Heart right ventricle (tissue), 16 donors: ENCODE measurements around the gene BORCS6. TPM values are rescaled to one million over a fixed set of nuclear protein-coding genes. Genes with fewer than 3 reads are reported as not detected.

Experiments
- ATAC-seq, 8 donors: fragments of 200-7000 bp; cut with Tn5 transposase; one replicate each; pipeline ENCODE4 v1.9.1; 2020; ENCODE audit warnings: mild to moderate bottlenecking in 8 of 8, moderate library complexity in 8 of 8, moderate number of reproducible peaks in 1 of 8
- DNase-seq, 2 donors: peaks; one replicate each; pipeline ENCODE4 v3.0.0-alpha.2; 2020
- H3K27ac ChIP-seq, 10 donors: fragments of 200-600 bp; sonication (generic) in 2 of 10; one replicate each; pipeline versions ENCODE4 v1.5.0 to v1.8.0; 2020 to 2022; ENCODE audit warnings: mild to moderate bottlenecking in 3 of 10
- H3K27me3 ChIP-seq, 7 donors: fragments of 200-600 bp; one replicate each; pipeline ENCODE4 v1.8.0; 2021 to 2022; ENCODE audit warnings: mild to moderate bottlenecking in 2 of 7
- H3K36me3 ChIP-seq, 9 donors: fragments of 200-600 bp; sonication (generic) in 1 of 9; one replicate each; pipeline versions ENCODE4 v1.5.0 to v1.8.0; 2020 to 2022; ENCODE audit warnings: mild to moderate bottlenecking in 2 of 9
- H3K4me1 ChIP-seq, 9 donors: fragments of 200-600 bp; sonication (generic) in 1 of 9; one replicate each; pipeline versions ENCODE4 v1.5.0 to v1.8.0; 2020 to 2022; ENCODE audit warnings: mild to moderate bottlenecking in 4 of 9
- H3K4me3 ChIP-seq, 10 donors: fragments of 200-600 bp; sonication (generic) in 2 of 10; one replicate each; pipeline versions ENCODE4 v1.5.0 to v1.8.0; 2020 to 2022; ENCODE audit warnings: mild to moderate bottlenecking in 7 of 10, moderate library complexity in 2 of 10
- H3K9me3 ChIP-seq, 11 donors: fragments of 200-600 bp in 10 of 11; sonication (generic) in 2 of 11; one replicate each; pipeline versions ENCODE4 v1.5.0 to v1.8.0; 2013 to 2022; ENCODE audit warnings: mild to moderate bottlenecking in 2 of 11, control low read depth in 1 of 11, moderate library complexity in 1 of 11
- WGBS, 2 donors: extraction: QIAGEN DNeasy Blood & Tissue Kit; methylation state at CpG; one replicate each; pipeline ENCODE4 v1.1.7; 2013; ENCODE audit warnings: inconsistent platforms in 1 of 2; 5-methylcytosine and 5-hydroxymethylcytosine counted together
- intact Hi-C, 10 donors: fragments of 100-400 bp; cut with DNase I; formaldehyde crosslinking; loops; one replicate each; pipeline versions ENCODE4 v1.11.1 to v1.14.2; 2022
- polyA plus RNA-seq, 2 donors: library from polyadenylated mRNA; stranded (reverse); fragments of 200-250 nt; gene quantifications; one replicate each; pipeline ENCODE4 v1.2.3, GENCODE V29; 2013
- total RNA-seq, 10 donors: library from RNA; stranded (reverse); fragmentation: NEBNext Ultra II Directional in 3 of 10; extraction: Animal tissue kit (Norgen Biotek cat#: 25700) in 3 of 10; gene quantifications; one replicate each; pipeline versions ENCODE4 v1.2.1 to v1.2.4, GENCODE V29; 2021 to 2023
- TF ChIP-seq, protein P1 (sequence below), 9 donors: fragments of 200-600 bp; sonication (generic) in 2 of 9; IDR thresholded peaks; one replicate each; pipeline versions ENCODE4 v1.5.0 to v1.8.0; 2021 to 2022; ENCODE audit warnings: antibody characterized with exemption in 9 of 9, mild to moderate bottlenecking in 5 of 9, moderate library complexity in 1 of 9
- donor health status: Arrhythmogenic right ventricular cardiomyopathy.
- donor health status: ischemic (EF 13 %, LVEDD 7.1; RV severe dilation, severe dysfunction).
- donor health status: healthy with polysubstance abuse.
- donor health status: DM: no; HTN: yes; CAD: no.
- donor health status: DM: no; HTN: no; CAD: no.
- donor health status: ischemic (EF 25% LVEDD 6.9; RV normal size, moderate dysfunction).
- donor health status: ischemic (EF 25% LVEDD 5.7; RV mildly dilated, moderate dysfunction).
- donor health status: healthy.
- donor health status: DM: yes; HTN: yes; CAD: no.
- donor health status: Ischemic cardiomyopathy.
- donor health status: ischemic (EF 35%, LVEDD 5.7; RV mildly dilated, moderate dysfunction).
- donor health status: nonischemic (EF 11% LVEDD 7.7; RV severe dilation, severe dysfunction).
- donor health status: DM: yes; HTN: yes; CAD: no.
- donor health status: PGD.
- donor health status: ischemic (EF 29% LVEDD 5.4; RV normal size, mild dysfunction).
- donor health status: nonischemic (EF 23%, LVEDD 6.1; RV moderate dilation, normal function).

BORCS6 gene
- total and polyA plus RNA-seq, 12 donors: 4.2 to 13.8 (median 7.7) TPM

DNA sequence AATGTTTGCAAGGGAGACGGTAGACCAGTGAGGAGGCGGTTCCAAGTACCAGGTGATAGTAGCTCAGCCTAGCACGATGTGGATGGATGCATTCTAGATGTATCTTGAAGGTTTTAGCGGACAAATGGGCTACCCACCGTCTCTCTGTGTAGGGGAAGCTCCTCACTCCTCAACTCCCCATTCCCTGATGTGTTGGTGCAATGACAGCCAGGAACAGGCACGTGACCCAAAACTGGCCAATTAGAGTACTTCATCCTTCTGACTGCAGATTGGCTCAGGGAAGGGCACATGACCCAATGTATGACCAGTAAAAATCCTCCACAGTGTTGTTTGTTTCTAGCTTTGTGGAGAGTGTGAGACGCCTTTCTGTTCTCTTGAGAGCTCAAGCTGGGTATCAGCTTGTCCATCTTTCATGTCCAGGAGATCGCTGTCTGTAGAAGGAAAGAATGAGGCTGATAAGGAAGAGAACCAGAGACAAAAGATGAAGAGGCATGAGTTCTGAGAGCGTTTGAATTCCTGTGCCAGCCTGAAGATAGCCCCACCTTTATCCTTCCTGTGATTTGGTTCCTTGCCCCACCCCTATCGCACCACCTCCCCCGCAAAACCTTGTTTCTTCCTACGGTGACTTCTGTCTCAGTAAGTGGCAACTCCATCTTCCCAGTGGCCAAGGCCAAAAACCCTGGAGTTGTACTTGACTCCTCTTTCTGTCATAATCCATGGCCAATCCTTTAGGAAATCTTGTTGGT, 2.3 kb upstream of the BORCS6 start:
- H3K4me1 ChIP-seq: peaks cover 11 to 55% (median 42%) of the 10 kb centered on the region in 9 donors
- TF ChIP-seq, protein P1, sequence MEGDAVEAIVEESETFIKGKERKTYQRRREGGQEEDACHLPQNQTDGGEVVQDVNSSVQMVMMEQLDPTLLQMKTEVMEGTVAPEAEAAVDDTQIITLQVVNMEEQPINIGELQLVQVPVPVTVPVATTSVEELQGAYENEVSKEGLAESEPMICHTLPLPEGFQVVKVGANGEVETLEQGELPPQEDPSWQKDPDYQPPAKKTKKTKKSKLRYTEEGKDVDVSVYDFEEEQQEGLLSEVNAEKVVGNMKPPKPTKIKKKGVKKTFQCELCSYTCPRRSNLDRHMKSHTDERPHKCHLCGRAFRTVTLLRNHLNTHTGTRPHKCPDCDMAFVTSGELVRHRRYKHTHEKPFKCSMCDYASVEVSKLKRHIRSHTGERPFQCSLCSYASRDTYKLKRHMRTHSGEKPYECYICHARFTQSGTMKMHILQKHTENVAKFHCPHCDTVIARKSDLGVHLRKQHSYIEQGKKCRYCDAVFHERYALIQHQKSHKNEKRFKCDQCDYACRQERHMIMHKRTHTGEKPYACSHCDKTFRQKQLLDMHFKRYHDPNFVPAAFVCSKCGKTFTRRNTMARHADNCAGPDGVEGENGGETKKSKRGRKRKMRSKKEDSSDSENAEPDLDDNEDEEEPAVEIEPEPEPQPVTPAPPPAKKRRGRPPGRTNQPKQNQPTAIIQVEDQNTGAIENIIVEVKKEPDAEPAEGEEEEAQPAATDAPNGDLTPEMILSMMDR (IDR thresholded peaks at IDR 0.05): no peak
- ATAC-seq (peak; percentile 24 to 69 (median 56)), DNase-seq (peak; percentile 56 to 92)
- intact Hi-C loops: loop anchor here in 2 of 10 donors (1.0 to 10.0 kb wide), 2 partner anchors 8 to 103 kb away; partner anchors contain the start of gene SLC25A35 (in 1 of the 2)
- no peaks in the 10 kb centered on the region for H3K36me3 ChIP-seq
- WGBS, 2 donors: 4 to 16% methylated on average over 12 of the region's 12 CpGs
- H3K9me3 ChIP-seq: no peaks in the 10 kb centered on the region
- peak overlapping the region; percentile 64 to 91 (median 85) for H3K27ac ChIP-seq
- H3K4me3 ChIP-seq: peak overlapping the region; percentile 6 to 49 (median 38)
- H3K27me3 ChIP-seq: no peaks in the 10 kb centered on the region

DNA sequence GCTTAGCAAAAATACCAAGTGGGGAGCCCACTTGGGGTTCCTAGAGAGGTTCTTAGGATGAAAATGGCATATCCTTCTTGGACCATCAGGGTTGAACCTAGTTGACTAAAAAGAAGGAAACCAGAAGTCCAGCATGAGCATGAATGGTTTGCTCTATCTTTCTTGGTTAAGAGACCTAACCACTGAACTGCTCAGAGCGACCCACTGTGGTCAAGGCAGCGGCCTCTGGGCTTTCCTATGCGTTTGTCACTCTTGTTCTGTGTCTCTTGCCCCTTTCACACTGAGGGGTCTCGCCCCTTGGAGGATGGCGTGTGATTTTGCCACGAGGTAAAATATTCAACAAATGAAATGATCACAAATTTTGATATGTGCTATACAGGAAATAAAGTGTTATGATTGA, 526 bp upstream of the BORCS6 start:
- no peak for ATAC-seq

DNA sequence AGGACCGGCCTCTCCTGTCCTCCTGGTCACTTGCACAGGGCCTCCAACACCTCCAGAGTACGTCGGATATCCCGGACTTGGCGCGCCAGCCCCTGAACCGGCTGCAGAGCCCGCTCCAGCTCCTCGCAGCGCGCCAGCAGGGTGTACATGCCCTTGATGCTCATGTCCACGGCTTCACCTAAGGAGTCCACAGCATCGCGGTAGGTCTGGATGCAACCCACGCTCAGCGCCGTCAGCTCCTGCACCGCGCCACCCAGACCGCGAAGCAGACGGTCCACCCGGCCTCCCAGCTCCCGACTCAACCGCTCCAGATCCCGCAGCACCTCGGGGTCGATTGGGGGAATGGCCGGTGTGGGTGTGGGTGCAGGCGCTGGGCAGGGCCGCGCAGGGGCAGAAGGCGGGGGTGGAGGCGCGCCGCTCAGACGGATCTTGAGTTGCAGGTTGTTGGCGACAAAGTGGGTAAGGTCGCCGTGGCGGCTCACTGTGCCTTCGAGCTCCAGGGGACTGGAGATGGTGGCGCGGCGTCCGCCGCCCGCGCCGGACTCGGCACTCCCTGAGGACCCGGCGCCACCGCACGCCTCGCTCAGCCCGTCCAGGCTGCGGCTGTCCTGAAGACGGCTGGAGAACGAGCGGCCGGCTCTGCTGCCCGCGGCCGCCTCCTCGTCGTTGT, 804 bp downstream of the BORCS6 start:
- TF ChIP-seq, protein P1 (IDR thresholded peaks at IDR 0.05): no peak
- Histone ChIP-seq H3K4me1 (peaks cover 11 to 65% (median 42%) of the 10 kb centered on the region in 9 donors), H3K36me3 (no peaks in the 10 kb centered on the region), H3K27me3 (no peaks in the 10 kb centered on the region), H3K9me3 (no peaks in the 10 kb centered on the region), H3K27ac (peak overlapping the region; percentile 87 to 99 (median 94)), H3K4me3 (peak overlapping the region; percentile 29 to 90 (median 82))
- ATAC-seq (peak in 1 of 8 donors; percentile 1), DNase-seq (peak in 1 of 2 donors; percentile 41)
- intact Hi-C loops: loop anchor here in 6 of 10 donors (5.0 to 10.0 kb wide), 4 partner anchors 33 to 108 kb away; partner anchors contain the start of genes HES7 (in 3 of the 6), ALOXE3 (in 1 of the 6) and SLC25A35 (in 1 of the 6)
- WGBS, 2 donors: 2 to 3% methylated on average over 58 to 67 of the region's 67 CpGs

More for the DNA sequence above, 526 bp upstream of the BORCS6 start:
- H3K4me3 ChIP-seq: peak overlapping the region in 7 of 10 donors; percentile 23 to 90 (median 85)
- peak overlapping the region in 9 of 10 donors; percentile 87 to 99 (median 95) for H3K27ac ChIP-seq
- TF ChIP-seq, protein P1 (IDR thresholded peaks at IDR 0.05): no peak
- H3K4me1 ChIP-seq: peaks cover 11 to 65% (median 42%) of the 10 kb centered on the region in 9 donors
- H3K27me3 ChIP-seq: no peaks in the 10 kb centered on the region
- no peak for DNase-seq
- WGBS, 2 donors: 41 to 51% methylated on average over 6 of the region's 6 CpGs
- H3K9me3 ChIP-seq: no peaks in the 10 kb centered on the region
- H3K36me3 ChIP-seq: no peaks in the 10 kb centered on the region
- intact Hi-C loops: loop anchor here in 1 of 10 donors (10.0 kb wide), 1 partner anchor 104 kb away; the partner anchor contains the start of gene SLC25A35

DNA sequence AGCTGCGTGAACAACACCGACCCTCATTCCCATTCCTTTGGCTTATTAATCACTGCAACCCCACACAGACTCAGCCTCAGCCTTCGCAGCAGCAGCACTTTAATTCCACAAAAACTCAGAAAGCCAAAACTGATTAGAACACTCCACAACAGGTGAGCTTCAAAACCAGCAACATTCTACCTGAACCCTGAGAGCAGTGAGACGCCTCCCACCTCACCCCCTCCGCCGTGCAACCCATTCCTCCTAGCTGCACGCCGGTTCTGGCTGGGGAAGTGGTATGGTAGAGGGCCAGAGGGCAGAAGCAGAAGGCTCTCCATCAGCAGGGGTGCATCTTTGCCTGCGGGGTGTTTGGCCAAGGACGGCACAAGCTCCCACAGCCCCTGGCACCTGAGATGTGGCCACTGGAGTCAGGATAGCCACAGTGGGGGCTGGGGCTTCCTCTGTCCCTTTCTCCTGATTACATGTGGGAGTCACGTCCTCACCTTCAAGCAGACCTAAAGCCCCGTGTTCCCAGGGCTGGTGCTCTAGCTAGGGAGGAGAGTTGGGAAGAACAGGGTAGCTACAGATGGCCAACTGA, 1.6 kb downstream of the BORCS6 start:
- Histone ChIP-seq H3K27me3 (no peaks in the 10 kb centered on the region), H3K27ac (peak overlapping the region in 9 of 10 donors; percentile 87 to 99 (median 95)), H3K4me3 (peak overlapping the region; percentile 29 to 90 (median 82)), H3K36me3 (no peaks in the 10 kb centered on the region), H3K4me1 (peaks cover 11 to 65% (median 42%) of the 10 kb centered on the region in 9 donors), H3K9me3 (no peaks in the 10 kb centered on the region)
- TF ChIP-seq, protein P1 (IDR thresholded peaks at IDR 0.05): no peak
- no peak for ATAC-seq
- DNase-seq: no peak
- intact Hi-C loops: loop anchor here in 6 of 10 donors (5.0 to 10.0 kb wide), 4 partner anchors 34 to 109 kb away; partner anchors contain the start of genes HES7 (in 3 of the 6), ALOXE3 (in 1 of the 6) and SLC25A35 (in 1 of the 6)
- WGBS, 2 donors: 36 to 39% methylated on average over 12 of the region's 12 CpGs
